Endothelial cell of umbilical vein (primary cell): ENCODE data around the gene MEF2A. TPM values are rescaled to one million over a fixed set of nuclear protein-coding genes. Genes with fewer than 3 reads are reported as not detected.
"Not testable (repeated sequence)": the region's sequence is repeated elsewhere in the genome, so short reads cannot be mapped to it uniquely, and the experiment has no call there.

Experiments used
- BruUV-seq: library from RNA; stranded (reverse); fragments of 400-500 nt; replicated peaks from 2 replicates; lab custom pipeline; 2021; lab: Mats Ljungman, UMichigan
- CTCF ChIA-PET: fragments of 300-600, 350-600 bp; sonication (Branson Sonifier 250); formaldehyde crosslinking; loops from one replicate; lab custom pipeline; 2021; ENCODE audit warnings: antibody characterized with exemption, inconsistent platforms; lab: Charles Lee
- POLR2A ChIA-PET: fragments of 300-600, 350-600 bp; sonication (Branson Sonifier 250); formaldehyde crosslinking; loops from one replicate; lab custom pipeline; 2021; ENCODE audit warnings: antibody characterized with exemption, inconsistent platforms; lab: Charles Lee
- DNase-seq: peaks from one replicate; pipeline ENCODE4 v3.0.0-alpha.2; 2011; ENCODE audit warnings: low read depth, low spot score
- FAIRE-seq: peaks from 2 replicates; lab custom pipeline; 2011; peaks lifted over from hg19 to GRCh38; lab: Jason Lieb, UNC
- H2AFZ ChIP-seq: 2 replicates; pipeline ENCODE4 v1.6.0; 2012; ENCODE audit warnings: low read depth, low read length, control low read depth, inconsistent platforms
- H3K27ac ChIP-seq: 2 replicates; pipeline ENCODE4 v1.5.1; 2011; ENCODE audit warnings: low read depth, mild to moderate bottlenecking, control low read depth, low read length, moderate library complexity; ENCODE audit not compliant: insufficient read depth
- H3K27me3 ChIP-seq, 2 experiments: 2 replicates each; pipeline versions ENCODE4 v1.6.0 to v1.6.1; 2011; ENCODE audit warnings: low read length in 2 of 2, mixed read lengths in 1 of 2; ENCODE audit not compliant: control insufficient read depth in 2 of 2, insufficient read depth in 2 of 2
- H3K36me3 ChIP-seq, 2 experiments: 2 replicates in 1 of 2; 3 replicates in 1 of 2; pipeline ENCODE4 v1.5.1; 2011; ENCODE audit warnings: low read length in 2 of 2, mild to moderate bottlenecking in 1 of 2, moderate library complexity in 1 of 2; ENCODE audit not compliant: control insufficient read depth in 2 of 2, insufficient read depth in 2 of 2; ENCODE audit errors: extremely low read depth in 1 of 2
- H3K4me1 ChIP-seq: 3 replicates; pipeline ENCODE4 v1.5.1; 2011; ENCODE audit warnings: mild to moderate bottlenecking, low read length; ENCODE audit not compliant: control insufficient read depth, insufficient read depth; ENCODE audit errors: extremely low read depth
- H3K4me2 ChIP-seq: 2 replicates; pipeline ENCODE4 v1.6.1; 2011; ENCODE audit warnings: low read length, control low read depth, mixed read lengths; ENCODE audit not compliant: insufficient read depth
- H3K4me3 ChIP-seq, 3 experiments: fragments of 200-600 bp in 1 of 3; sonication (generic), shearing (Covaris generic) in 1 of 3; replicated peaks in 1 of 3; 2 replicates each; pipeline ENCODE4 v1.5.1; 2011 to 2016; ENCODE audit warnings: control low read depth in 3 of 3, low read length in 3 of 3, mild to moderate bottlenecking in 2 of 3, inconsistent platforms in 1 of 3, low read depth in 1 of 3, moderate library complexity in 1 of 3; ENCODE audit not compliant: insufficient read depth in 1 of 3
- H3K79me2 ChIP-seq: 2 replicates; pipeline ENCODE4 v1.6.0; 2012; ENCODE audit warnings: low read length, inconsistent platforms; ENCODE audit not compliant: control insufficient read depth, insufficient read depth
- H3K9ac ChIP-seq: replicated peaks from 2 replicates; pipeline ENCODE3; 2011; ENCODE audit warnings: low read length, control low read depth; ENCODE audit not compliant: insufficient read depth; ENCODE audit errors: extremely low read depth
- H3K9me1 ChIP-seq: replicated peaks from 3 replicates; pipeline ENCODE4 v1.6.0; 2011; ENCODE audit warnings: mild to moderate bottlenecking, low read length; ENCODE audit not compliant: control insufficient read depth, insufficient read depth; ENCODE audit errors: extremely low read depth
- H3K9me3 ChIP-seq: replicated peaks from 2 replicates; pipeline ENCODE4 v1.5.1; 2012; ENCODE audit warnings: low read length, inconsistent platforms; ENCODE audit not compliant: control insufficient read depth, insufficient read depth
- H4K20me1 ChIP-seq: replicated peaks from 2 replicates; pipeline ENCODE3; 2011; ENCODE audit warnings: mild to moderate bottlenecking, low read length; ENCODE audit not compliant: control insufficient read depth, insufficient read depth; ENCODE audit errors: extremely low read depth
- MYC ChIP-seq: IDR thresholded peaks from one replicate; pipeline ENCODE4 v1.6.1; 2011; ENCODE audit warnings: mild to moderate bottlenecking, low read depth, low read length
- POLR2AphosphoS5 ChIP-seq: IDR thresholded peaks from 2 replicates; pipeline ENCODE4 v1.6.1; 2012; ENCODE audit warnings: low read depth, mild to moderate bottlenecking, control low read depth, low read length, moderate library complexity; ENCODE audit not compliant: insufficient read depth
- dilution Hi-C: fragments of 300-500 bp; cut with MboI; formaldehyde crosslinking; loops from one replicate; pipeline ENCODE4 v1.15.0; 2019; ENCODE audit warnings: low sequenced_read_pairs; ENCODE audit not compliant: extremely low pct_ligation_motif_present
- intact Hi-C: fragments of 100-400 bp; cut with micrococcal nuclease; formaldehyde crosslinking; loops from one replicate; pipeline ENCODE4 v1.10.0; 2022
- polyA plus RNA-seq, 4 experiments: library from polyadenylated mRNA; depleted of rRNA in 3 of 4; stranded (reverse) in 3 of 4; unstranded in 1 of 4; fragments of >200 nt; gene quantifications; 2 replicates each; pipeline versions ENCODE4 v1.2.1 to v1.2.3, GENCODE V29; 2011 to 2012; ENCODE audit warnings: missing spikeins in 1 of 4
- total RNA-seq: library from RNA; stranded (reverse); gene quantifications from 2 replicates; pipeline ENCODE4 v1.2.3, GENCODE V29; 2021

The MEF2A gene
- total and polyA plus RNA-seq, 2 donors (not counting 3 experiments of a cell fraction or from before 2014, with no cell fraction given), result 38.0 to 45.3 TPM

DNA sequence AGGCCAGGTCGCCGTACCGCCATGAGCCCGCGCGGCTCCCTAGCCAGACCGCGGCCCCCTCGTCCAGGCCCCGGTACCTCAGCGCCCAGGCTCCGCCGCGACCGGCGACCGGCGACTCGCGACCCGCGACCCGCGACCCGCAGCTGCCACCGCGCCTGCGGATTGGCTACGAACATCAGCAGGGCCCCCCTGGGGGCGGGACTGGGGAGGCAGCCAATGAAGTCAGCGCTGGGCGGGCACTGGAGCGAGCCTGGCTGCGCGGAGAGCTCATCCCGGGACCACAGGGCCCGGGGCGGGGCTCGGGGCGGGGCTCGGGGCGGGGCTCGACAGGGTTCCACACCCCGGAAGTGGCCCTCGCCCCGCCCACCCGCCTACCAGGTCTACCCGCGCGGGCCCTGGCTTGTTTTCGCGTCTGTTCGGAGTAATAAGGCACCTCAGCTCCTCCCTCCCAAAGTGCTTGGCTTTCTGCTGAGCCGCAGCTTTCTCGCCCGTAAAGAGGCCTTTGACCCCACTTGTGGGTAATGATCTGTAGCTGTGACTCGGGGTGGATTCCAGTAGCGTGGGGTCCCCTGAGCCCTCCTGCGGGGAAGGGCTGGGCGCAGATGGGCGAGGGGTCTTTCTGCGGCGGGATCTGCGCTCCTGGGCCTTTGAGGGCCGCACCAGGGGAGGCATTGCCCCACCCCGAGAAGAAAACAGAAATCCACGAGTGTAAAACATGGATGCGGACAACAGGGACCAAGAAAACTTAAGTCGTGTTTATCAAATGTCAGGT, 167.7 kb downstream of the MEF2A start, which contains the start of gene LYSMD4:
Gene LYSMD4 (minus strand): TSS at position 170 of the 772 bp plus-strand sequence. CDS start 1,438 bp downstream, outside the sequence.
- Histone ChIP-seq H3K9me1 (no peaks in the 10 kb centered on the region), H3K27me3 (no peaks in the 10 kb centered on the region), H3K79me2 (no peaks in the 10 kb centered on the region), H3K4me1 (peaks cover 5% of the 10 kb centered on the region), H3K36me3 (no peaks in the 10 kb centered on the region), H2AFZ (peak within 1 kb of the TSS; percentile 95), H4K20me1 (no peaks in the 10 kb centered on the region), H3K9ac (peak within 1 kb of the TSS; percentile 80), H3K27ac (peak within 1 kb of the TSS; percentile 21), H3K4me2 (peak within 1 kb of the TSS; percentile 86), H3K4me3 (peak within 1 kb of the TSS; percentile 63 to 79 (median 71)), H3K9me3 (no peaks in the 10 kb centered on the region)
- peak; percentile 52 for TF ChIP-seq POLR2AphosphoS5
- TF ChIP-seq MYC, result no peak
- dilution Hi-C loops, result no loop called here
- ChIA-PET CTCF (interaction anchor here (0.6 to 6.8 kb wide), 16 partner anchors 10 to 479 kb away, joined by 3 to 71 read pairs (median 3); no protein-coding TSS in a partner anchor), POLR2A (interaction anchor here (0.5 to 1.6 kb wide), 8 partner anchors 10 to 875 kb away, joined by 3 to 9 read pairs (median 3); partner anchors contain the start of gene LRRC28)
- FAIRE-seq (peak; percentile 91), DNase-seq (peak; percentile 93)
- BruUV-seq, result TSS peak; percentile 74
- intact Hi-C loops, result loop anchor here (1.0 to 2.0 kb wide), 4 partner anchors 21 to 629 kb away; partner anchors contain the start of gene SYNM

DNA sequence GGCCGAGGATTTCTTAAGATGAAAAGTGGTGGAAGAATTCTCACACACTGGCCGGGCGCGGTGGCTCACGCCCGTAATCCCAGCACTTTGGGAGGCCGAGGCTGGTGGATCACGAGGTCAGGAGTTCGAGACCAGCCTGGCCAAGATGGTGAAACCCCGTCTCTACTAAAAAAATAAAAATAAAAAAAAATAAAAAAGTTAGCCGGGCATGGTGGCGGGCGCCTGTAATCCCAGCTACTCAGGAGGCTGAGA, 168.2 kb downstream of the MEF2A start:
- H4K20me1 ChIP-seq, DNase-seq, H3K79me2 ChIP-seq, H3K4me1 ChIP-seq, intact Hi-C loops, dilution Hi-C loops, BruUV-seq, H3K9me1 ChIP-seq, H3K27me3 ChIP-seq, H3K9me3 ChIP-seq, H3K9ac ChIP-seq, POLR2A ChIA-PET, H3K36me3 ChIP-seq, H3K4me3 ChIP-seq, FAIRE-seq, H3K27ac ChIP-seq: not testable (repeated sequence)
- Histone ChIP-seq H2AFZ (peak overlapping the region; percentile 95), H3K4me2 (peak overlapping the region; percentile 52)
- CTCF ChIA-PET, result interaction anchor here (1.6 to 6.6 kb wide), 3 partner anchors 20 to 30 kb away, joined by 4 to 71 read pairs (median 39); no protein-coding TSS in a partner anchor
